HTR-8/SVneo (cell line): ENCODE results near the gene SDHA.
"Not testable (repeated sequence)": the region's sequence is repeated elsewhere in the genome, so short reads cannot be mapped to it uniquely, and the experiment has no call there.

Experiments used
- DNase-seq: peaks from one replicate; pipeline ENCODE4 v3.0.0; 2011; ENCODE audit warnings: low spot score, mixed read lengths; ENCODE audit not compliant: insufficient read length
- FAIRE-seq: peaks from 2 replicates; lab custom pipeline; 2011; peaks lifted over from hg19 to GRCh38; lab: Jason Lieb, UNC

SDHA gene

DNA sequence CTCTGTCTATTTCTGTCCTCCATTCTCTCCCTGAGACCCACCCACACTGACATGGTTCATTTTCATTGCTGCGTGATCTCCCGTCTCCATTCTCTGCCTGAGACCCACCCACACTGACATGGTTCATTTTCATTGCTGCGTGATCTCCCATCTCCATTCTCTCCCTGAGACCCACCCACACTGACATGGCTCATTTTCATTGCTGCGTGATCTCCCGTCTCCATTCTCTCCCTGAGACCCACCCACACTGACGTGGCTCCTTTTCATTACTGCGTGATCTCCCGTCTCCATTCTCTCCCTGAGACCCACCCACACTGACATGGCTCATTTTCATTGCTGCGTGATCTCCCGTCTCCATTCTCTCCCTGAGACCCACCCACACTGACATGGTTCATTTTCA, 73.2 kb downstream of the SDHA start:
- not testable (repeated sequence) for FAIRE-seq, DNase-seq

DNA sequence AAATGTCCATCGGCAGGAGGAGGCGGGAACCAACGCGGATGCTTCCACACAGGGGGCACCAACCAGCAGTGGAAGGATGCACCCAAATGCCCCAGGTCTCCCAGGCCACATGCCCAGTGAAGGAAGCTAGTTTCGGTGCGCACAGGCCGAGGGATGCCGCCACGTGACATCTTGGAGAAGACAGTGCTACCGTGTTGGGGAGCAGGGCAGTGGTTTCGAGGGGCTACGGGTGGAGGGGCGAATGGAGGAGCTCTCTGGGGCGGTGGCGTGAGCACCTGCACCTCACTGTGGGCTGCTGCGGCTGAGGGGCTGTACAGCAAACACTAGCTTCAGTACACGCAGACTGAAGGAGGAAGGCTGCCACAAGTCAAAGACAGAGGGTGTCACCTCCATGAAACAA, 76.7 kb downstream of the SDHA start:
- FAIRE-seq, DNase-seq: not testable (repeated sequence)

DNA sequence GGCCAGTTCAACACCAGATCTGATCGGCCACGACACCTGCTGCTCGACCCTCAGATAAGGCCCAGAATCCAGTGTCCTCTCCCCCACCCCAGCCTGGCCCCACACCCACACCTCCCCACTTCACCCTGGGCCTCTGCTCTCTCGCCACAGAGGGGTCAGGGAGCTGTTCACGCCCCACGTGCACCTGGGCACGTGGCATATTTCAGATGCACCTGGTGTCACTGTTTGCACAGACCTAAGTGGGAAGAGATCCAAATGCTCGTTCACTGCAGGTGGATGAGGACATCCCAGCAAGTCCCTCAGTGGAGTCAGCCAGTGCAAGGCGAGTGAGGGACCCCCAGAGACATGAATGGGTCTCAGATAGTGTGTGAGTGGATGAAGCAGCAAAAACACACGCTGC, 78.1 kb downstream of the SDHA start:
- not testable (repeated sequence) for DNase-seq, FAIRE-seq

DNA sequence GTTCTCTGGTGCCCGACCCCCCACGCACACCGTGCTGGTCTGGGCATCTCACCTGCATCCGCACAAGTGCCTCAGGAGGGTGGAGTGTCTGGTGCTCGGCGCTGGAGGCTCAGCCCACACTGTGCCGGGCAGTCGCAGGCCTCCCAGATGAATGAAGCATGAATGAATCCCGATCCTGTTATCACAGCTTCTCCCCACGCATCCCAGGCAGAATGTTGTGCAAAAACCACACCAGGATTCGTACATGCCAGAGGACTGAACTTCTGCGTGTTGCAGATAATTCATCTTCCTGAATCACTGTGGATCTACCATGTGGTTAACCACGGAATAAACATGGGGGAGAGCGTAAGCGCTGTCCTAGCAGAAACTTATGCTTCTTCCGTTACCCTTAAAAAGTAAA, 78.8 kb downstream of the SDHA start:
- not testable (repeated sequence) for FAIRE-seq, DNase-seq

DNA sequence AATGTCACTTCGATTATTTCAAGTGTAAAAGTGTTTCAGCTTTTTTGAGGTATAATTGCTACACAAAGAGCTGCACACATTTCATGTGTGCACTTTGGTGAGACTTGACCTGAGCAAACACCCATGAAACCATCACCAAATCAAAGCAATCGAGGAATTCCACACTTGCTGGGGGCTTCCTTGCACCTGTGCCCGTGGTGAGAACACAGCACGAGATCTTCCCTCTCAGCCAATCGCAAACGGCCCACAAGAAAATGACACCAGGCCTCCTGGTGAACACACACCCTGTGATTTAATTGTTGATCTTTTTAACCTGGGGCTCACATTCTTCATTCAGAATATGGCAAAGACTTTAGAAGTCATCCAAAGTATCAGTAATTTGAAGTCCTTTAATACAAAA, 79.3 kb downstream of the SDHA start:
- DNase-seq, FAIRE-seq: not testable (repeated sequence)

DNA sequence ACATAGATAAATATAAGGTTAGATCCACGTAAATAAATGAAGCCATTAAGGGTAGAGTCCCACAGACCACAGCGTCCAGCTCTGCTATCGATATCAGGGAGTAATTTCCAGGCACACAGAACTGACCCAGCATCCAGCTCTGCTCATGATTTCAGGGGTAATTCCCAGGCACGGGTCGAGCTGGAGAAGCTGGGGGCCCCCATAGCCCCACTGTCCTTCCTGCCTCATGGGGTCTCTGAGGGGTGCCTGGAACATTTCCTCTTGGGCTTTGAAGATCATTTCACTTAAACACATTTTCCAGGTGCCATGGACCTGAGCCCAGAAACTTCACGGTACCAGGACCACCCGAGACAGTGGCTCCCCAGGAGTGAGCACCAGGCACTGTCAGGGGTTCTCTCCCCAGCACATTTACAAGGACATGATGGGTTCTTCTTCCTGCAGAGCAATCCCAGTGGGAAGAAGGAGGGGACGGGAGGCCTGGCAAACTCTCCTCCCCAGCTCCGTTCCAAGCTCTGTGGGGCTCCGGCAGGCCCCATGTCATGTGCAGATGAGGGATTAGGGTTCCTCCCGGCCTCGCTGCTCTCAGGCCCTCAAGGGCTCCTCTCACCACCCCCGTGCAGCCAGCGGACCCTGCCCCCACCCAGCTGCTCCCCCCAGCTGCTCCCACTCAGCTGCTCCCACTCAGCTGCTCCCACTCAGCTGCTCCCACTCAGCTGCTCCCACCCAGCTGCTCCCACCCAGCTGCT, 80.0 kb downstream of the SDHA start:
- not testable (repeated sequence) for DNase-seq, FAIRE-seq

DNA sequence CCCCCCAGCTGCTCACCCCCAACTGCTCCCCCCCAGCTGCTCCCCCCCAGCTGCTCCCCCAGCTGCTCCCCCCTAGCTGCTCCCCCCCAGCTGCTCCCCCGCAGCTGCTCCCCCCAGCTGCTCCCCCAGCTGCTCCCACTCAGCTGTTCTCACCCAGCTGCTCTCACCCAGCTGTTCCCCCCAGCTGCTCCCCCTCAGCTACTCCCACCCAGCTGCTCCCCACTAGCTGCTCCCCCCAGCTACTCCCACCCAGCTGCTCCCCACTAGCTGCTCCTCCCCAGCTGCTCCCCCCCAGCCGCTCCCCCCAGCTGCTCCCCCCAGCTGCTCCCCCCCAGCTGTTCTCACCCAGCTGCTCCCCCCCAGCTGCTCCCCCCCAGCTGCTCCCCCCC, 80.6 kb downstream of the SDHA start:
- FAIRE-seq, result no peak
- no peak for DNase-seq

DNA sequence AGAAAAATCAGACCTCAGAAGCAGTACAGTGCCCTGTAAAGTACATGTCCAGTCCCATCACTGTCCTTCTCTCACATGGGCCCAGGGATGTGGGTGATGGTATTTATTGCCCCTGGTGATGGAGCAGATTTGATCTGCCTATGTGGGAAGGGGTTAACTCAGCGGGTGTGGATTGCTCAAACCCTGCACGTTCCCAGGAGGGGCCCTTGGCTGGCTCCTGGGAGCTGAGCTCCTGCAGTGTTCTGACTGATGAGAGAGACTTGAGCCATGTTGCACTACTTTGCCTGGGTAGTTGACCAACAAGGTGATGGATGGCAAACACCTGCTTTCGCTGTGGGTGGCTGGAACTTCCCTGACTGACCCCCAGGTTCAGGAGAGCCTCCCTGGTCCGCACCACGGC, 81.8 kb downstream of the SDHA start:
- not testable (repeated sequence) for DNase-seq
- FAIRE-seq, result peak; percentile 72

DNA sequence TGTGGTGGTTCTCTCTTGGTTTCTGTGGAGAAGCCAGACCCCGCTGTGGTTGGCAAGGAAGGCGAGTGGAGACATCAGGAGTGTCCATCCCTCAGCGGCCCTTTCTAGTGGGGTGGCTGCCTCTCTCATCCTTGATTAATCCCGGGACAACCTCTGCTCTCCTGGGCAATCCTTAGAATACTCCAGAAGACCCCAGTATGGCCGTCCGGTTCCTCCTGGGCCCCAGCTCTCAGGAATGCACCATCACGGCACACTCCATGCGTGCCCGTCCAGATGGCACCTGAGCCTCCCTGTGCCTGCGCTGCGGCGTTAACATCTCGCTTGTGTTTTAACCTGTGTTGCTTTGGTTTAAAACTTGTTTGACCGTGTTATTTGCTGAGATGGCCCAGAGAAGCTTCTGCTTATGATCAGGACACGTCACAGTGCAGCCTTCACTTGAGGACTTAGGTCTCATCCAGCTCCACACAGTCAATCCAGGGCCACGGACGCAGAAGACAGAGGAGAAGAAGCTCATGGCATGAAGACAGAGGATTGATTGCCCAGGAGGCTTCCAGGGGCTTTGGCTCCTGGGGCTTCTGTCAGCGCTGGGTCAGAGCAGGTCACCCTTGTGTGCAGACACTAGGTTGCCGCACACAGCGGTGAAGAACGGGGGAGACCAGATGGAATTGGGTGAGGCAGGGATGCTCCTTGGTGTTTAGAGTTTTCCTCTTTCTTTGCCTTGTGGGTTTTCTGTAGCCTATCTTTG, 82.7 kb downstream of the SDHA start:
- DNase-seq, FAIRE-seq: not testable (repeated sequence)

DNA sequence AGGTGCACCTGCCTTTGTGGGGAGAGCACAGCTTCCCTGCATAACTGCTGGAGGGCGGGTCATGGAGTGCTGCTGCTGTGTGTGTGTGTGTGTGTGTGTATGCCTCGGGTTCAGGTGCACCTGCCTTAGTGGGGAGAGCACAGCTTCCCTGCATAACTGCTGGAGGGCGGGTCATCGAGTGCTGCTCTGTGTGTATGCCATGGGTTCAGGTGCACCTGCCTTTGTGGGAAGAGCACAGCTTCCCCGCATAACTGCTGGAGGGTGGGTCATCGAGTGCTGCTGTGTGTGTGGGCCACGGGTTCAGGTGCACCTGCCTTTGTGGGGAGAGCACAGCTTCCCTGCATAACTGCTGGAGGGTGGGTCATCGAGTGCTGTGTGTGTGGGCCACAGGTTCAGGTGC, 84.3 kb downstream of the SDHA start:
- DNase-seq, FAIRE-seq: not testable (repeated sequence)

DNA sequence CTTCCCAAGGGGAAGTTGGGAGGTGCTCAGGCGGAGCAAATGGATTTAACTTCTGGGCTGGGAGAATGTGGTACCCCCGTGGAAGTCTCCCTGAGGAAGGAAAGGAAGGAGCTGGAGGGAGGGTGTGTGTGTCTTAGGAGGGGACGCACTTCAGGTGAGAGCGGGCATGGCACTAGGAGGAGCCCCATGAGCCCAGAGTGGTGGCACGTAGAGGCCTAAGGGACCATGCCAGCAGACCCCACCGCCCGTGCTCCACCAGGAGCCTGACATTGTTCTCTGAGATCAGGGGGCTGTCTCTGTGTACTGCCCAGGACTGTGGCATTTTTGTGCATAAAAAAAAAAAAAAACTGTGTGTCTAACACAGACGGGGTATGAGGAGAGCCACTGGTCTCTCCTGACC, 84.8 kb downstream of the SDHA start:
- FAIRE-seq (no peak), DNase-seq (no peak)

DNA sequence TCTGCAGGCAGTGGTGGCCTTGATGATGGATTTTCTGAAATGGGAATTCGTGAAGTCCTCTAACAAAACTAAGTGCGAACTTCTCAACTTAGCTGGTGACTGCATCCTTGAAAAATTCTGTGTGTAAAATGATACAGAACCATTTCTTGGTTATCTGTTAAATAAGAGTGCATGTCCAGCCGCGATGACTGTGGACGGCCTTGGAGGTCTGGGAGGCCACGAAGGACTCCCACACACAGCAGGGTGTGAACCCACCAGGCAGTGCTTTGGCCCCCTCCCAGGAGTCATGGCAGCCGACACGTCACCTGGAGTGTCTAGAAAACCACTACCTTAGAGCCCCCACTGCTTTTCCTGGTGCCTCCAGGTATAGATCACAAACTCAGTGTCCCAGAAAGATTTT, 85.6 kb downstream of the SDHA start:
- FAIRE-seq, DNase-seq: not testable (repeated sequence)

DNA sequence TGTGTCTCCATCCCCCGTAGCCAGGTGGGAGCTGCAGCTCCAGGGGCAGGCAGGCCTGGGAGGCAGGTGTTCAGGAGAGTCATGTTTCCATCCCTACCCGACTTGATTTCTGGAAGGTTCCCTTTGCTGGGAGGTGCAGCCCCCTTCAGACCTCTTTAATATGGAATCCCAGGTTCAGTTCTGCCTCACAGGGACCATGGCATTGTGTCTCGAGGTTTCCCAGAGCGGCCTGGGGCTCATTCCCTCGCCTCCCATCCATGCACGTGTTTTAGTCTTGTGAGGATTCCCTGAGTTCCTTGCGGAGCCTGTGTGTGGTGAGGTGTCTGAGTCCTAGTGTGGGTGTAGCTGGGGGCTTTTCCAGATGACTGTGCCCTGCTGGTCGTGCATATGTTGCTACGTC, 86.9 kb downstream of the SDHA start:
- DNase-seq (no peak), FAIRE-seq (no peak)

DNA sequence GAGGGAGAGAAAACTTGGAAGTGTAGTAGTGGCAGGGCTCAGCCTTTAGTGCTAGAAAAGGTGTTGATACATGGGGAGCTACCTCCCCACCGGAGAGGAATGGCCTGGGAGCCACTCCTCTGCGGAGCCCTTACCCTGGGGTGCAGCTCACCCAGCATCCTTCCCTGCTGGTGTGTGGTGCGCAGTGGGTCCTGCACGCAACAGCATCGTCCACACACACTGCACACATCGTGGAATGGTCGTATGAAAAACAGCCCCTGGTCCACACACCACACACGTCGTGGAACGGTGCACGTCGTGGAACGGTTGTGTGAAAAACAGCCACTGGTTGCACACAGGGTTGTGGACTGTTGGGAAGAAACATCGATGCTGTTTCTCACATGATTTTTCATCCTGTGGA, 87.3 kb downstream of the SDHA start:
- FAIRE-seq, result peak; percentile 91
- DNase-seq, result no peak

DNA sequence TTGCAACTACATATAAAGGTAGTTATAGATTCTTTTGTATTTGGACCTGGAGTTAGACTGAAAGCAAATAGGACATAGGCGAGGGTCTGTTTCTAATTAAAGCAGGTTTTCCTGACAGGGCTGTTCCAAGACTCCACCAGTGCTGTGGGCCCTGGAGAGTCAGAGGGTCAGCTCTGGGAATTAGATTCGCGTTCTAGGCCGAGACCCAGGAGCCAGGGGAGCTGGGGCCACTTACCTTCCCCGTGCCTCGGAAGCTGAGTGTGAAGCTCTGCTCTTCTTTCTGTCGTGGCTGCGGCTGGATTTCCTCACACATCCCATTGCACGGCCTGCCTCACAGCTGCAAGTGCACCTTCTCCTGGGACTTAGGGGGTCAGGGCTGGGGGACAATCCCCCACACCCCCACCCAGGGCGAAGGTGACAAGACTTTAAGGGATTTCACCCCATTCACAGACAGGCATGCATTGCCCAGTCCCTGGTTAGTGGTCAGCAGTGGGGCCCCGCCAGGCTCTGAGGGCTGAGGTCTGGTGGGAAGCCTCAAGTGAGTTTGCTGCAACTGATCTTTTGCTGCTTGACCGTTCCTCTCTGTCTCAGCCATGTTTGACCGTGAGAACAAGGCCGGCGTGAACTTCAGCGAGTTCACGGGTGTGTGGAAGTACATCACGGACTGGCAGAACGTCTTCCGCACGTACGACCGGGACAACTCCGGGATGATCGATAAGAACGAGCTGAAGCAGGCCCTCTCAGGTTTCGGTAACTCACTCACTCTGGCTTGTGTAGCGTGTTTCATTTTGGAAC, 88.1 kb downstream of the SDHA start:
- FAIRE-seq (peak; percentile 74), DNase-seq (no peak)
